Chondrocyte (in vitro differentiated cells): ENCODE data around the gene YLPM1. TPM values are rescaled to one million over a fixed set of nuclear protein-coding genes. Genes with fewer than 3 reads are reported as not detected.

Experiments used
- DNase-seq: peaks from one replicate; pipeline ENCODE4 v3.0.0; 2021; ENCODE audit warnings: mixed read lengths, low spot score
- H3K27ac Mint-ChIP-seq: one replicate; pipeline ENCODE4 v1.8.0; 2021; ENCODE audit warnings: mild to moderate bottlenecking, moderate library complexity, mixed read lengths; ENCODE audit not compliant: unreplicated experiment
- H3K27me3 Mint-ChIP-seq: 2 replicates; pipeline ENCODE4 v1.8.0; 2021; ENCODE audit warnings: low read depth, mixed read lengths
- H3K36me3 Mint-ChIP-seq: 2 replicates; pipeline ENCODE4 v1.8.0; 2021; ENCODE audit warnings: low read depth, mixed read lengths
- H3K4me1 Mint-ChIP-seq: 2 replicates; pipeline ENCODE4 v1.8.0; 2021; ENCODE audit warnings: low read depth, mild to moderate bottlenecking, mixed read lengths
- H3K4me3 Mint-ChIP-seq: one replicate; pipeline ENCODE4 v1.8.0; 2021; ENCODE audit warnings: mild to moderate bottlenecking, moderate library complexity, mixed read lengths; ENCODE audit not compliant: unreplicated experiment
- H3K9me3 Mint-ChIP-seq: 2 replicates; pipeline ENCODE4 v1.8.0; 2021; ENCODE audit warnings: low read depth, mixed read lengths
- total RNA-seq: library from RNA; stranded (reverse); gene quantifications from 3 replicates; pipeline ENCODE4 v1.2.1, GENCODE V29; 2021
- TF ChIP-seq, protein P1 (sequence below): fragments of 200-600 bp; sonication (generic); IDR thresholded peaks from 2 replicates; pipeline ENCODE4 v1.5.0; 2021; ENCODE audit warnings: antibody characterized with exemption, mild to moderate bottlenecking, moderate library complexity

Gene YLPM1
- total RNA-seq, 1 donor from 2014 or later = 51.3 TPM

DNA sequence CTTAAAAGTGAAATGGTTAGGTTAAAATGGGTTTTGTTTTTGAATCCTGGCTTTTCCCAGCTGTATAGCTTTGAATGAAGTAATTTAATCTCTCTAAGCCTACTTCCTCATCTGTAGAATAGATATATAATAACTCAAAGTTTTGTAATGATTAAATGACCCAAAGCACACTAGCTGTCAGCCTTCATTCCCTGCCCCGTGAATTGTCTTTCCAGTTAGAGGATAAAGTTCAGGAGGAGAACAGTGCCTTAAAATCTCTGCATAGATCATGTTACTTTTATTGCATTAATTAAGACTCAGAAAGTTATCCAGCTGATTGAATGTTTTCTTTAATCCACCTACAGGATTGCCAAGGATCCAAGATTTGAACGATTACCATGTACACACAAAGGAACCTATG is 30.7 kb upstream of the YLPM1 start:
- no peak overlapping the region for H3K27ac Mint-ChIP-seq
- peaks cover 3% of the 10 kb centered on the region for H3K4me1 Mint-ChIP-seq
- DNase-seq = no peak
- H3K4me3 Mint-ChIP-seq = no peak overlapping the region
- peaks cover 15% of the 10 kb centered on the region for H3K36me3 Mint-ChIP-seq
- no peaks in the 10 kb centered on the region for H3K9me3 Mint-ChIP-seq
- TF ChIP-seq, protein P1, sequence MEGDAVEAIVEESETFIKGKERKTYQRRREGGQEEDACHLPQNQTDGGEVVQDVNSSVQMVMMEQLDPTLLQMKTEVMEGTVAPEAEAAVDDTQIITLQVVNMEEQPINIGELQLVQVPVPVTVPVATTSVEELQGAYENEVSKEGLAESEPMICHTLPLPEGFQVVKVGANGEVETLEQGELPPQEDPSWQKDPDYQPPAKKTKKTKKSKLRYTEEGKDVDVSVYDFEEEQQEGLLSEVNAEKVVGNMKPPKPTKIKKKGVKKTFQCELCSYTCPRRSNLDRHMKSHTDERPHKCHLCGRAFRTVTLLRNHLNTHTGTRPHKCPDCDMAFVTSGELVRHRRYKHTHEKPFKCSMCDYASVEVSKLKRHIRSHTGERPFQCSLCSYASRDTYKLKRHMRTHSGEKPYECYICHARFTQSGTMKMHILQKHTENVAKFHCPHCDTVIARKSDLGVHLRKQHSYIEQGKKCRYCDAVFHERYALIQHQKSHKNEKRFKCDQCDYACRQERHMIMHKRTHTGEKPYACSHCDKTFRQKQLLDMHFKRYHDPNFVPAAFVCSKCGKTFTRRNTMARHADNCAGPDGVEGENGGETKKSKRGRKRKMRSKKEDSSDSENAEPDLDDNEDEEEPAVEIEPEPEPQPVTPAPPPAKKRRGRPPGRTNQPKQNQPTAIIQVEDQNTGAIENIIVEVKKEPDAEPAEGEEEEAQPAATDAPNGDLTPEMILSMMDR = no peak
- H3K27me3 Mint-ChIP-seq = no peaks in the 10 kb centered on the region

- Mint-ChIP-seq H3K9me3 (no peaks in the 10 kb centered on the region), H3K4me3 (no peak overlapping the region), H3K27ac (no peak overlapping the region), H3K36me3 (peaks cover 13% of the 10 kb centered on the region), H3K4me1 (peaks cover 3% of the 10 kb centered on the region), H3K27me3 (no peaks in the 10 kb centered on the region)
- TF ChIP-seq, protein P1 = no peak
- DNase-seq = no peak
Measured at GRCh38 chr14:74733221-74733620, 29.9 kb upstream of the YLPM1 start.

- Mint-ChIP-seq H3K27ac (no peak overlapping the region), H3K4me3 (no peak overlapping the region), H3K9me3 (peaks cover 3% of the 10 kb centered on the region), H3K27me3 (no peaks in the 10 kb centered on the region), H3K4me1 (peaks cover 3% of the 10 kb centered on the region), H3K36me3 (peaks cover 19% of the 10 kb centered on the region)
- TF ChIP-seq, protein P1 = no peak
- no peak for DNase-seq
Measured at GRCh38 chr14:74735125-74735524, 28.0 kb upstream of the YLPM1 start.

GRCh38 chr14:74737753-74738325 is 25.3 kb upstream of the YLPM1 start:
- H3K27me3 Mint-ChIP-seq = no peaks in the 10 kb centered on the region
- no peaks in the 10 kb centered on the region for H3K4me1 Mint-ChIP-seq
- H3K27ac Mint-ChIP-seq = peak overlapping the region; percentile 12
- H3K4me3 Mint-ChIP-seq = no peak overlapping the region
- no peak for DNase-seq
- peaks cover 19% of the 10 kb centered on the region for H3K36me3 Mint-ChIP-seq
- TF ChIP-seq, protein P1 = no peak
- H3K9me3 Mint-ChIP-seq = peaks cover 3% of the 10 kb centered on the region

GRCh38 chr14:74739293-74740030 is 23.7 kb upstream of the YLPM1 start:
- Mint-ChIP-seq H3K4me3 (no peak overlapping the region), H3K27ac (no peak overlapping the region), H3K4me1 (no peaks in the 10 kb centered on the region), H3K27me3 (no peaks in the 10 kb centered on the region), H3K9me3 (peaks cover 3% of the 10 kb centered on the region), H3K36me3 (peaks cover 15% of the 10 kb centered on the region)
- DNase-seq = no peak
- TF ChIP-seq, protein P1 = no peak
